Tibial nerve (tissue), 4 donors: ENCODE data around the gene DNAJB12. TPM values are rescaled to one million over a fixed set of nuclear protein-coding genes. Genes with fewer than 3 reads are reported as not detected.

Source experiments
- DNase-seq, 2 donors: peaks; one replicate each; pipeline ENCODE4 v3.0.0-alpha.2; 2019; ENCODE audit warnings: low spot score in 2 of 2
- H3K27ac ChIP-seq, 4 donors: fragments of 200-600 bp; sonication (generic) in 3 of 4; one replicate each; pipeline ENCODE4 v1.5.1; 2017 to 2019; ENCODE audit warnings: mild to moderate bottlenecking in 1 of 4
- H3K27me3 ChIP-seq, 2 donors: fragments of 200-600 bp; sonication (generic) in 1 of 2; one replicate each; pipeline versions ENCODE4 v1.5.1 to v1.6.0; 2017 to 2019
- H3K36me3 ChIP-seq, 3 donors: fragments of 200-600 bp; sonication (generic); one replicate each; pipeline ENCODE4 v1.5.1; 2018 to 2019
- H3K4me1 ChIP-seq, 4 donors: fragments of 200-600 bp; sonication (generic) in 3 of 4; one replicate each; pipeline ENCODE4 v1.5.1; 2017 to 2019
- H3K4me3 ChIP-seq, 4 donors: fragments of 200-600 bp; sonication (generic) in 3 of 4; one replicate each; pipeline ENCODE4 v1.5.1; 2017 to 2019; ENCODE audit warnings: mild to moderate bottlenecking in 1 of 4, moderate library complexity in 1 of 4
- H3K9me3 ChIP-seq, 4 donors: fragments of 200-600 bp; sonication (generic) in 3 of 4; one replicate each; pipeline ENCODE4 v1.5.1; 2017 to 2019
- EP300 ChIP-seq, 2 donors: sonication (generic); formaldehyde crosslinking; IDR thresholded peaks; one replicate each; pipeline ENCODE4 v1.6.1; 2017; ENCODE audit warnings: antibody characterized with exemption in 2 of 2, mild to moderate bottlenecking in 1 of 2
- POLR2A ChIP-seq, 2 donors: fragments of 450-650 bp; IDR thresholded peaks; one replicate each; pipeline ENCODE4 v1.6.1; 2017; ENCODE audit warnings: antibody characterized with exemption in 2 of 2, mild to moderate bottlenecking in 2 of 2, moderate library complexity in 2 of 2
- WGBS, 2 donors: methylation state at CpG; one replicate each; pipeline ENCODE4 v1.1.5; 2018; 5-methylcytosine and 5-hydroxymethylcytosine counted together
- small RNA-seq: library from RNA; depleted of rRNA; stranded (forward); fragments of <200 nt; gene quantifications from one replicate; pipeline ENCODE3, GENCODE V24; 2016
- total RNA-seq, 4 donors: library from RNA; depleted of rRNA; stranded (reverse); fragments of >200 nt; gene quantifications; one replicate each; pipeline ENCODE4 v1.1.0, GENCODE V29; 2016
- TF ChIP-seq, protein P1 (sequence below), 5 experiments: fragments of 200-600 bp in 3 of 5; fragments of 450-650 bp in 2 of 5; sonication (generic) in 3 of 5; IDR thresholded peaks; one replicate each; pipeline ENCODE4 v1.5.1; 2016 to 2019; ENCODE audit warnings: antibody characterized with exemption in 5 of 5, mild to moderate bottlenecking in 3 of 5, moderate library complexity in 2 of 5

Gene DNAJB12
- total RNA-seq, 4 donors from 2014 or later: 81.3 to 115 (median 98.9) TPM

DNA sequence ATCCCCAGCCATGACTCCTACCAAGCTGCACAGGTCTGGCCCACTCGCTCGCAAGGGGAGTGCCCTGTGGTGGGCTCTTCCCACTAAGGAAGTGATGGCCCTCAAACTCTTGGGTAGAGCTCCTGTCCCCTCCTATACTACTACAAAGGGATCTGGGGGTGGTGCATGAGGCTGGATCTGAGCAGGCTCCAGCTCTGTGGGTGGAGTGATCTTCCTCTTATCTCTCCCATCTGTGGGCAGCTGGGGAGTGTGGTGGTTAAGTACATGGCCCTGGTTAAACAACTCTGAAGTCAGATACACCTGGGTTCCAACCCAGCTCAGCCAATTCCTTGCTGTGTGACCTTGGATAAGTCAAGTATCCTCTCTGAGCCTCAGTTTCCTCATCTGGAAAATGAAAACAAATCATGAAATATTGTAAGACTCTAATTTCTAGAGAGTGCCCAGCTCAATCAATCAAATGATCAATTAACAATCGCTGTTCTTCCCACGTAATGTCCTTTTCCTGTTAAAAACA lies 63.6 kb downstream of the DNAJB12 start:
- H3K4me3 ChIP-seq: no peak overlapping the region
- no peaks in the 10 kb centered on the region for H3K9me3 ChIP-seq
- H3K27me3 ChIP-seq: no peaks in the 10 kb centered on the region
- 92 to 95% methylated on average over 4 of the region's 4 CpGs for WGBS, 2 donors
- DNase-seq: no peak
- no peak overlapping the region for H3K27ac ChIP-seq
- H3K4me1 ChIP-seq: peaks cover 0 to 10% (median 1%) of the 10 kb centered on the region in 4 donors
- H3K36me3 ChIP-seq: no peaks in the 10 kb centered on the region
- TF ChIP-seq, protein P1, sequence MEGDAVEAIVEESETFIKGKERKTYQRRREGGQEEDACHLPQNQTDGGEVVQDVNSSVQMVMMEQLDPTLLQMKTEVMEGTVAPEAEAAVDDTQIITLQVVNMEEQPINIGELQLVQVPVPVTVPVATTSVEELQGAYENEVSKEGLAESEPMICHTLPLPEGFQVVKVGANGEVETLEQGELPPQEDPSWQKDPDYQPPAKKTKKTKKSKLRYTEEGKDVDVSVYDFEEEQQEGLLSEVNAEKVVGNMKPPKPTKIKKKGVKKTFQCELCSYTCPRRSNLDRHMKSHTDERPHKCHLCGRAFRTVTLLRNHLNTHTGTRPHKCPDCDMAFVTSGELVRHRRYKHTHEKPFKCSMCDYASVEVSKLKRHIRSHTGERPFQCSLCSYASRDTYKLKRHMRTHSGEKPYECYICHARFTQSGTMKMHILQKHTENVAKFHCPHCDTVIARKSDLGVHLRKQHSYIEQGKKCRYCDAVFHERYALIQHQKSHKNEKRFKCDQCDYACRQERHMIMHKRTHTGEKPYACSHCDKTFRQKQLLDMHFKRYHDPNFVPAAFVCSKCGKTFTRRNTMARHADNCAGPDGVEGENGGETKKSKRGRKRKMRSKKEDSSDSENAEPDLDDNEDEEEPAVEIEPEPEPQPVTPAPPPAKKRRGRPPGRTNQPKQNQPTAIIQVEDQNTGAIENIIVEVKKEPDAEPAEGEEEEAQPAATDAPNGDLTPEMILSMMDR (IDR thresholded peaks at IDR 0.05): no peak
- TF ChIP-seq POLR2A (IDR thresholded peaks at IDR 0.05): no peak
- TF ChIP-seq EP300 (IDR thresholded peaks at IDR 0.05): no peak

GRCh38 chr10:72285972-72286521 lies 68.7 kb downstream of the DNAJB12 start:
- H3K4me3 ChIP-seq: no peak overlapping the region
- no peak for DNase-seq
- TF ChIP-seq, protein P1 (IDR thresholded peaks at IDR 0.05): no peak
- no peak for TF ChIP-seq EP300 (IDR thresholded peaks at IDR 0.05)
- no peak for TF ChIP-seq POLR2A (IDR thresholded peaks at IDR 0.05)
- WGBS, 2 donors: 35 to 47% methylated on average over 14 of the region's 14 CpGs
- peak overlapping the region in 1 of 4 donors; percentile 49 for H3K27ac ChIP-seq
- no peaks in the 10 kb centered on the region for H3K27me3 ChIP-seq
- peaks cover 0 to 9% (median 4%) of the 10 kb centered on the region in 4 donors for H3K4me1 ChIP-seq
- H3K36me3 ChIP-seq: no peaks in the 10 kb centered on the region
- no peaks in the 10 kb centered on the region for H3K9me3 ChIP-seq

- H3K36me3 ChIP-seq: no peaks in the 10 kb centered on the region
- 74 to 93% methylated on average over 3 of the region's 3 CpGs for WGBS, 2 donors
- H3K27ac ChIP-seq: no peak overlapping the region
Observed at GRCh38 chr10:72283131-72283530, 71.6 kb downstream of the DNAJB12 start.

More at GRCh38 chr10:72283131-72283530, 71.6 kb downstream of the DNAJB12 start:
- H3K27me3 ChIP-seq: no peaks in the 10 kb centered on the region
- TF ChIP-seq EP300 (IDR thresholded peaks at IDR 0.05) (no peak), POLR2A (IDR thresholded peaks at IDR 0.05) (no peak)
- TF ChIP-seq, protein P1 (IDR thresholded peaks at IDR 0.05): no peak
- no peaks in the 10 kb centered on the region for H3K9me3 ChIP-seq
- DNase-seq: no peak
- H3K4me3 ChIP-seq: no peak overlapping the region
- peaks cover 0 to 28% (median 9%) of the 10 kb centered on the region in 4 donors for H3K4me1 ChIP-seq

Small RNA genes lying within 50 kb of the gene (small RNA-seq; reads per million reads assigned to genes)
- gene RNU6-805P: not detected

Other genes starting within 250 kb of the DNAJB12 start
- 10 to 100 TPM; 52.6 to 72.3 (median 61.9) TPM for gene ANAPC16, start 138.9 kb downstream of the DNAJB12 start, total RNA-seq
- 10 to 100 TPM; 34.2 to 85.7 (median 54.2) TPM for gene ASCC1, start 138.6 kb downstream of the DNAJB12 start, total RNA-seq
- 1,000 to 10,000 TPM; 1,317 to 2,202 (median 1,604) TPM for gene DDIT4, start 81.0 kb downstream of the DNAJB12 start, total RNA-seq